HEK293 (cell line): ENCODE measurements around the gene C9orf85.

Source experiments
- CTCF ChIA-PET: fragments of 350-600 bp; formaldehyde crosslinking; extraction: SDS; loops from one replicate; lab custom pipeline; 2021; ENCODE audit warnings: antibody characterized with exemption; lab: Yijun Ruan, JAX
- POLR2A ChIA-PET: fragments of 300-600 bp; formaldehyde crosslinking; extraction: SDS; loops from one replicate; lab custom pipeline; 2020; ENCODE audit warnings: antibody characterized with exemption, inconsistent platforms; lab: Yijun Ruan, JAX
- H3K27ac ChIP-seq: fragments of 200-500 bp; sonication (Bioruptor generic); 2 replicates; pipeline ENCODE4 v1.5.1; 2014; ENCODE audit warnings: low read depth, low read length, control low read depth, inconsistent platforms; ENCODE audit errors: extremely low read depth
- H3K36me3 ChIP-seq, 2 experiments: fragments of 200-500 bp in 1 of 2; sonication (Bioruptor generic) in 1 of 2; 1 replicate in 1 of 2; 2 replicates in 1 of 2; pipeline ENCODE4 v1.5.1; 2014 to 2017; ENCODE audit warnings: inconsistent platforms in 2 of 2, low read length in 2 of 2; ENCODE audit not compliant: control insufficient read depth in 2 of 2, insufficient read depth in 1 of 2
- H3K4me1 ChIP-seq: fragments of 200-500 bp; sonication (Bioruptor generic); 2 replicates; pipeline ENCODE4 v1.5.1; 2014; ENCODE audit warnings: mild to moderate bottlenecking, low read length, inconsistent platforms; ENCODE audit not compliant: control insufficient read depth, insufficient read depth
- H3K4me3 ChIP-seq: 2 replicates; pipeline ENCODE4 v1.5.1; 2011; ENCODE audit warnings: low read depth, mild to moderate bottlenecking, control low read depth, low read length, moderate library complexity
- H3K9me3 ChIP-seq: fragments of 200-500 bp; sonication (Bioruptor generic); 2 replicates; pipeline ENCODE4 v1.5.1; 2014; ENCODE audit warnings: low read depth, low read length, inconsistent platforms; ENCODE audit not compliant: control insufficient read depth, insufficient read depth
- EGR2 ChIP-seq: fragments of 450-650 bp; formaldehyde crosslinking; IDR thresholded peaks from 2 replicates; pipeline ENCODE4 v1.5.1; 2016; ENCODE audit warnings: low read depth, missing biosample characterization, missing genetic modification characterization
- FEZF1 ChIP-seq: fragments of 450-650 bp; formaldehyde crosslinking; IDR thresholded peaks from 2 replicates; pipeline ENCODE4 v1.5.1; 2016; ENCODE audit warnings: missing biosample characterization, missing genetic modification characterization
- GLI2 ChIP-seq: fragments of 450-650 bp; formaldehyde crosslinking; IDR thresholded peaks from 2 replicates; pipeline ENCODE4; 2017; ENCODE audit warnings: missing biosample characterization, missing genetic modification characterization, low read depth, borderline replicate concordance
- HOXA7 ChIP-seq: sonication (generic); formaldehyde crosslinking; IDR thresholded peaks from 2 replicates; pipeline ENCODE4 v1.8.1; 2022; ENCODE audit warnings: missing genetic modification reagents, borderline replicate concordance
- HOXD13 ChIP-seq: sonication (generic); formaldehyde crosslinking; IDR thresholded peaks from 2 replicates; pipeline ENCODE4 v1.8.0; 2022; ENCODE audit warnings: missing genetic modification reagents, borderline replicate concordance
- KLF7 ChIP-seq: fragments of 450-650 bp; formaldehyde crosslinking; IDR thresholded peaks from 2 replicates; pipeline ENCODE4 v1.5.1; 2016; ENCODE audit warnings: missing biosample characterization, missing genetic modification characterization, borderline replicate concordance
- MYNN ChIP-seq: fragments of 450-650 bp; formaldehyde crosslinking; IDR thresholded peaks from 2 replicates; pipeline ENCODE4 v1.5.1; 2016; ENCODE audit warnings: missing biosample characterization, missing genetic modification characterization, borderline replicate concordance
- OSR2 ChIP-seq: fragments of 450-650 bp; formaldehyde crosslinking; IDR thresholded peaks from 2 replicates; pipeline ENCODE4 v1.5.1; 2016; ENCODE audit warnings: missing biosample characterization, missing genetic modification characterization
- OVOL3 ChIP-seq: fragments of 450-650 bp; formaldehyde crosslinking; IDR thresholded peaks from 2 replicates; pipeline ENCODE4 v1.5.1; 2016; ENCODE audit warnings: missing biosample characterization, missing genetic modification characterization
- PRDM1 ChIP-seq: fragments of 450-650 bp; formaldehyde crosslinking; IDR thresholded peaks from 2 replicates; pipeline ENCODE4; 2016; ENCODE audit warnings: missing biosample characterization, missing genetic modification characterization
- SCRT1 ChIP-seq: fragments of 450-650 bp; formaldehyde crosslinking; IDR thresholded peaks from 2 replicates; pipeline ENCODE4 v1.5.1; 2016; ENCODE audit warnings: missing biosample characterization, missing genetic modification characterization, borderline replicate concordance
- SCRT2 ChIP-seq: fragments of 450-650 bp; formaldehyde crosslinking; IDR thresholded peaks from 2 replicates; pipeline ENCODE4 v1.5.1; 2016; ENCODE audit warnings: missing biosample characterization, missing genetic modification characterization
- SP2 ChIP-seq: fragments of 450-650 bp; formaldehyde crosslinking; IDR thresholded peaks from 2 replicates; pipeline ENCODE4 v1.5.1; 2016; ENCODE audit warnings: missing biosample characterization, missing genetic modification characterization
- ZBTB20 ChIP-seq: fragments of 450-650 bp; formaldehyde crosslinking; IDR thresholded peaks from 2 replicates; pipeline ENCODE4 v1.5.1; 2016; ENCODE audit warnings: missing biosample characterization, missing genetic modification characterization
- ZBTB44 ChIP-seq: fragments of 450-650 bp; IDR thresholded peaks from 2 replicates; pipeline ENCODE4 v1.5.1; 2018; ENCODE audit warnings: missing biosample characterization, mild to moderate bottlenecking, missing genetic modification characterization
- ZBTB8A ChIP-seq: fragments of 450-650 bp; formaldehyde crosslinking; IDR thresholded peaks from 2 replicates; pipeline ENCODE4 v1.5.1; 2016; ENCODE audit warnings: missing biosample characterization, missing genetic modification characterization
- ZIC2 ChIP-seq: fragments of 450-650 bp; formaldehyde crosslinking; IDR thresholded peaks from 2 replicates; pipeline ENCODE4 v1.5.1; 2016; ENCODE audit warnings: missing biosample characterization, missing genetic modification characterization
- ZNF10 ChIP-seq: fragments of 450-650 bp; formaldehyde crosslinking; IDR thresholded peaks from 2 replicates; pipeline ENCODE4 v1.5.1; 2017; ENCODE audit warnings: missing biosample characterization, missing genetic modification characterization
- ZNF133 ChIP-seq: fragments of 450-650 bp; formaldehyde crosslinking; IDR thresholded peaks from 2 replicates; pipeline ENCODE4 v1.5.1; 2016; ENCODE audit warnings: missing biosample characterization, missing genetic modification characterization
- ZNF140 ChIP-seq: fragments of 450-650 bp; formaldehyde crosslinking; IDR thresholded peaks from 2 replicates; pipeline ENCODE4 v1.5.1; 2016; ENCODE audit warnings: missing biosample characterization, missing genetic modification characterization
- ZNF18 ChIP-seq: fragments of 450-650 bp; formaldehyde crosslinking; IDR thresholded peaks from 2 replicates; pipeline ENCODE4 v1.5.1; 2016; ENCODE audit warnings: missing biosample characterization, missing genetic modification characterization
- ZNF404 ChIP-seq: fragments of 450-650 bp; formaldehyde crosslinking; IDR thresholded peaks from 2 replicates; pipeline ENCODE4 v1.5.1; 2017; ENCODE audit warnings: missing biosample characterization, missing genetic modification characterization
- ZNF416 ChIP-seq: fragments of 450-650 bp; formaldehyde crosslinking; IDR thresholded peaks from 2 replicates; pipeline ENCODE4 v1.5.1; 2016; ENCODE audit warnings: missing biosample characterization, missing genetic modification characterization
- ZNF433 ChIP-seq: fragments of 450-650 bp; formaldehyde crosslinking; IDR thresholded peaks from 2 replicates; pipeline ENCODE4 v1.5.1; 2016; ENCODE audit warnings: missing biosample characterization, missing genetic modification characterization, low read depth
- ZNF610 ChIP-seq: fragments of 450-650 bp; formaldehyde crosslinking; IDR thresholded peaks from 2 replicates; pipeline ENCODE4 v1.5.1; 2016; ENCODE audit warnings: missing biosample characterization, missing genetic modification characterization, borderline replicate concordance
- ZNF792 ChIP-seq: fragments of 450-650 bp; formaldehyde crosslinking; IDR thresholded peaks from 2 replicates; pipeline ENCODE4 v1.5.1; 2016; ENCODE audit warnings: missing biosample characterization, missing genetic modification characterization
- ZNF843 ChIP-seq: fragments of 450-650 bp; formaldehyde crosslinking; IDR thresholded peaks from 2 replicates; pipeline ENCODE4 v1.5.1; 2016; ENCODE audit warnings: missing biosample characterization, missing genetic modification characterization
- ZSCAN30 ChIP-seq: fragments of 450-650 bp; IDR thresholded peaks from 2 replicates; pipeline ENCODE4 v1.5.1; 2018; ENCODE audit warnings: missing biosample characterization, mild to moderate bottlenecking, missing genetic modification characterization, moderate library complexity
- ZSCAN4 ChIP-seq: fragments of 450-650 bp; formaldehyde crosslinking; IDR thresholded peaks from 2 replicates; pipeline ENCODE4 v1.5.1; 2017; ENCODE audit warnings: missing biosample characterization, missing genetic modification characterization
- ZXDB ChIP-seq: fragments of 450-650 bp; formaldehyde crosslinking; IDR thresholded peaks from 2 replicates; pipeline ENCODE4 v1.5.1; 2016; ENCODE audit warnings: missing biosample characterization, missing genetic modification characterization
- TF ChIP-seq, protein P1 (sequence below): fragments of 450-650 bp; formaldehyde crosslinking; IDR thresholded peaks from 2 replicates; pipeline ENCODE4 v1.5.1; 2017; ENCODE audit warnings: missing biosample characterization, missing genetic modification characterization

Gene C9orf85

GRCh38 chr9:71987471-71988371 is 76.3 kb downstream of the C9orf85 start:
- ChIA-PET CTCF (interaction anchor here (0.6 to 1.4 kb wide), 6 partner anchors 30 to 591 kb away, joined by 3 to 7 read pairs (median 4); no protein-coding TSS in a partner anchor), POLR2A (interaction anchor here (0.6 to 2.4 kb wide), 2 partner anchors 9 to 76 kb away, joined by 6 to 12 read pairs; partner anchors contain the start of genes ABHD17B and C9orf85)
- H3K36me3 ChIP-seq = no peaks in the 10 kb centered on the region
- peaks cover 17% of the 10 kb centered on the region for H3K4me1 ChIP-seq
- H3K4me3 ChIP-seq = no peak overlapping the region
- TF ChIP-seq ZSCAN4 (tag by site-specific recombination) = no peak
- TF ChIP-seq ZIC2 (tag by site-specific recombination) = no peak
- TF ChIP-seq ZNF843 (tag by site-specific recombination) = peak; percentile 64
- no peak for TF ChIP-seq HOXA7
- TF ChIP-seq SP2 = no peak
- no peak for TF ChIP-seq ZNF433 (tag by site-specific recombination)
- peak; percentile 97 for TF ChIP-seq FEZF1
- TF ChIP-seq ZSCAN30 (tag by site-specific recombination) = 0 out of 2 replicates have a peak, but pooled peaks have one; percentile 31
- TF ChIP-seq ZNF140 (tag by site-specific recombination) = no peak
- peak; percentile 79; the same call in 1 of the 2 replicates for TF ChIP-seq ZBTB44 (tag by site-specific recombination)
- peak; percentile 90 for TF ChIP-seq SCRT2 (tag by site-specific recombination)
- TF ChIP-seq ZNF792 (tag by site-specific recombination) = no peak
- no peak for TF ChIP-seq OVOL3 (tag by site-specific recombination)
- no peak for TF ChIP-seq EGR2 (tag by site-specific recombination)
- TF ChIP-seq ZBTB20 (tag by site-specific recombination) = no peak
- TF ChIP-seq PRDM1 (tag by site-specific recombination) = no peak
- no peak for TF ChIP-seq HOXD13 (CRISPR knock-in tag)
- no peak for TF ChIP-seq ZNF133 (tag by site-specific recombination)
- no peak for TF ChIP-seq ZNF416 (tag by site-specific recombination)
- no peak for TF ChIP-seq ZNF404 (tag by site-specific recombination)
- TF ChIP-seq ZXDB (tag by site-specific recombination) = peak; percentile 52
- TF ChIP-seq OSR2 (tag by site-specific recombination) = peak; percentile 22; the same call in 1 of the 2 replicates
- TF ChIP-seq SCRT1 (tag by site-specific recombination) = peak; percentile 96
- no peak for TF ChIP-seq ZNF18 (tag by site-specific recombination)
- TF ChIP-seq MYNN (tag by site-specific recombination) = no peak
- no peak for TF ChIP-seq KLF7 (tag by site-specific recombination)
- no peak for TF ChIP-seq GLI2
- TF ChIP-seq ZNF10 (tag by site-specific recombination) = peak; percentile 36; the same call in 1 of the 2 replicates
- TF ChIP-seq ZNF610 (tag by site-specific recombination) = no peak
- TF ChIP-seq, protein P1, sequence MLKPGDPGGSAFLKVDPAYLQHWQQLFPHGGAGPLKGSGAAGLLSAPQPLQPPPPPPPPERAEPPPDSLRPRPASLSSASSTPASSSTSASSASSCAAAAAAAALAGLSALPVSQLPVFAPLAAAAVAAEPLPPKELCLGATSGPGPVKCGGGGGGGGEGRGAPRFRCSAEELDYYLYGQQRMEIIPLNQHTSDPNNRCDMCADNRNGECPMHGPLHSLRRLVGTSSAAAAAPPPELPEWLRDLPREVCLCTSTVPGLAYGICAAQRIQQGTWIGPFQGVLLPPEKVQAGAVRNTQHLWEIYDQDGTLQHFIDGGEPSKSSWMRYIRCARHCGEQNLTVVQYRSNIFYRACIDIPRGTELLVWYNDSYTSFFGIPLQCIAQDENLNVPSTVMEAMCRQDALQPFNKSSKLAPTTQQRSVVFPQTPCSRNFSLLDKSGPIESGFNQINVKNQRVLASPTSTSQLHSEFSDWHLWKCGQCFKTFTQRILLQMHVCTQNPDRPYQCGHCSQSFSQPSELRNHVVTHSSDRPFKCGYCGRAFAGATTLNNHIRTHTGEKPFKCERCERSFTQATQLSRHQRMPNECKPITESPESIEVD (tag by site-specific recombination) = peak; percentile 97
- TF ChIP-seq ZBTB8A (tag by site-specific recombination) = no peak
- TF ChIP-seq, all 188 proteins: peak for 10
- no peaks in the 10 kb centered on the region for H3K9me3 ChIP-seq
- peak overlapping the region; percentile 28 for H3K27ac ChIP-seq
